Activated CD4-positive, alpha-beta T cell treated with anti-CD3 and anti-CD28 coated beads for 36 hours (primary cell): ENCODE data around the gene JPH4. TPM values are rescaled to one million over a fixed set of nuclear protein-coding genes. Genes with fewer than 3 reads are reported as not detected.
A peak's percentile ranks its signal among the peaks of the same experiment; 100 is the strongest.

Experiments
- ATAC-seq: fragments of 200-7000 bp; cut with Tn5 transposase; one replicate; pipeline ENCODE4 v1.10.0; 2021; ENCODE audit warnings: mild to moderate bottlenecking, moderate library complexity
- CTCF ChIA-PET: fragments of 350-600 bp; sonication (Branson Sonifier 250); formaldehyde crosslinking; loops from one replicate; lab custom pipeline; 2021; ENCODE audit warnings: antibody characterized with exemption; lab: Charles Lee
- POLR2A ChIA-PET: fragments of 350-600 bp; sonication (Branson Sonifier 250); formaldehyde crosslinking; loops from one replicate; lab custom pipeline; 2021; ENCODE audit warnings: antibody characterized with exemption, inconsistent platforms; lab: Charles Lee
- DNase-seq: peaks from one replicate; pipeline ENCODE4 v3.0.0-alpha.2; 2020
- H3K27ac Mint-ChIP-seq: one replicate; pipeline ENCODE4 v1.8.0; 2021; ENCODE audit warnings: mixed read lengths
- H3K27me3 Mint-ChIP-seq: one replicate; pipeline ENCODE4 v1.8.0; 2021; ENCODE audit warnings: mixed read lengths
- H3K36me3 Mint-ChIP-seq: one replicate; pipeline ENCODE4 v1.8.0; 2021; ENCODE audit warnings: low read depth, mixed read lengths
- H3K4me1 Mint-ChIP-seq: one replicate; pipeline ENCODE4 v1.8.0; 2021; ENCODE audit warnings: mixed read lengths
- H3K4me3 Mint-ChIP-seq: one replicate; pipeline ENCODE4 v1.8.0; 2021; ENCODE audit warnings: mild to moderate bottlenecking, moderate library complexity, mixed read lengths
- H3K9me3 Mint-ChIP-seq: one replicate; pipeline ENCODE4 v1.8.0; 2021; ENCODE audit warnings: low read depth, mixed read lengths
- intact Hi-C, 2 experiments: fragments of 100-400 bp; cut with DNase I in 1 of 2; cut with micrococcal nuclease in 1 of 2; formaldehyde crosslinking; loops; one replicate each; pipeline versions ENCODE4 v1.14.2 to v1.15.1; 2022 to 2024; cut with DNase I, micrococcal nuclease
- total RNA-seq, 2 experiments: library from RNA; stranded (reverse); gene quantifications; one replicate each; pipeline ENCODE4 v1.2.3, GENCODE V29; 2021

Gene JPH4
- total RNA-seq, 2 experiments from 2014 or later: not detected

DNA sequence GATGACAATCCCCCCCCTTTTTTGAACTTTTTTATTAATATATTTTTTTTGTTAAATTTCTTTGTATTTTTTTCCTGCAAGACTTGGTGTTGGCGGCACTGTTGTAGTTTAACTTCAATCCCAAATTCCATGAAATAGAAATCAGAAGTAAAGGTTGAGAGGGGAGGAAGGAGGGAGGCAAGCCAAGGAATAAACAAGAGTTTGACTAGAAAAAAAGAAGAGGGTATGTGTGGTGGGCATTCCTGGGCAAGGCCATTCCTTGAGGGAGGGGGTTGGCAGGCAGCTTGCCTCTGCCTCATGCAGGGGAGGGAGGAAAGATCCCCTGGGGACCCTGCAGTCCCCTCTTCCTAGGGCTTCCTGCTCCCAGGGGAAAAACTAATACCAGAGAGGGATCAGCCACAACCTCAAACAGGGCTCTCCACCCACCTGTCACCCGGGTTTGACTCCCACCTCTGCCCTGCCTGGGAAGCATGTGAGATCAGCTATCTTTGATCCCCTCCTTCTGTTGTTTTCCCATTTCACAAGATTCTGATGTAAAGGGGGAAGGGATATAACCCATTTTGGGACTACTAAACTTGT lies 10.5 kb downstream of the JPH4 start:
- DNase-seq (no peak), ATAC-seq (no peak)
- intact Hi-C loops: no loop called here
- Mint-ChIP-seq H3K36me3 (peaks cover 18% of the 10 kb centered on the region), H3K9me3 (no peaks in the 10 kb centered on the region), H3K27ac (peak overlapping the region; percentile 95), H3K4me3 (peak overlapping the region; percentile 92), H3K27me3 (peaks cover 10% of the 10 kb centered on the region), H3K4me1 (peaks cover 19% of the 10 kb centered on the region)
- ChIA-PET CTCF (interaction anchor here (0.7 to 4.3 kb wide), 7 partner anchors 10 to 540 kb away, joined by 3 to 43 read pairs (median 3); partner anchors contain the start of genes JPH4, PABPN1 and THTPA), POLR2A (interaction anchor here (0.7 kb wide), 1 partner anchor 513 kb away, joined by 3 read pairs; no protein-coding TSS in a partner anchor)

- H3K4me1 Mint-ChIP-seq: peaks cover 23% of the 10 kb centered on the region
- CTCF ChIA-PET: interaction anchor here (0.7 to 4.3 kb wide), 10 partner anchors 10 to 618 kb away, joined by 3 to 43 read pairs (median 3); partner anchors contain the start of genes JPH4, PABPN1, PPP1R3E and THTPA
- peaks cover 5% of the 10 kb centered on the region for H3K27me3 Mint-ChIP-seq
- POLR2A ChIA-PET: interaction anchor here (0.6 to 0.7 kb wide), 2 partner anchors 12 to 513 kb away, joined by 3 read pairs; no protein-coding TSS in a partner anchor
- H3K27ac Mint-ChIP-seq: peak within 1 kb of the TSS; percentile 95
- H3K4me3 Mint-ChIP-seq: peak within 1 kb of the TSS; percentile 92
- H3K9me3 Mint-ChIP-seq: no peaks in the 10 kb centered on the region
- DNase-seq: peak; percentile 95
- H3K36me3 Mint-ChIP-seq: peaks cover 23% of the 10 kb centered on the region
- intact Hi-C loops: loop anchor here (1.0 to 2.0 kb wide), 6 partner anchors 11 to 527 kb away; partner anchors contain the start of genes NGDN (in 1 of the 2), PABPN1 (in 1 of the 2), PCK2 (in 1 of the 2) and THTPA (in 1 of the 2)
- ATAC-seq: peak; percentile 96
Measured at GRCh38 chr14:23567186-23568020, 11.2 kb downstream of the JPH4 start, which contains the start of gene AP1G2. TSS of gene AP1G2 (minus strand) at chr14:23567791. CDS start at chr14:23567314, 477 bp downstream.

GRCh38 chr14:23566778-23567185 lies 11.8 kb downstream of the JPH4 start:
- intact Hi-C loops: loop anchor here (1.0 to 2.0 kb wide), 6 partner anchors 10 to 528 kb away; partner anchors contain the start of genes NGDN (in 1 of the 2), PABPN1 (in 1 of the 2), PCK2 (in 1 of the 2) and THTPA (in 1 of the 2)
- POLR2A ChIA-PET: interaction anchor here (0.6 kb wide), 1 partner anchor 11 kb away, joined by 3 read pairs; no protein-coding TSS in a partner anchor
- Mint-ChIP-seq H3K4me1 (peaks cover 23% of the 10 kb centered on the region), H3K27ac (peak overlapping the region; percentile 95), H3K9me3 (no peaks in the 10 kb centered on the region), H3K36me3 (peaks cover 27% of the 10 kb centered on the region), H3K27me3 (peaks cover under 1% of the 10 kb centered on the region), H3K4me3 (peak overlapping the region; percentile 92)
- DNase-seq (no peak), ATAC-seq (no peak)
- CTCF ChIA-PET: interaction anchor here (0.5 to 4.3 kb wide), 9 partner anchors 9 to 618 kb away, joined by 3 to 43 read pairs (median 3); partner anchors contain the start of genes JPH4, PABPN1, PPP1R3E and THTPA

- intact Hi-C loops: loop anchor here in 1 of 2 experiments (2.0 kb wide), 1 partner anchor 529 kb away; the partner anchor contains the start of gene PCK2
- H3K36me3 Mint-ChIP-seq: peaks cover 31% of the 10 kb centered on the region
- ChIA-PET POLR2A (interaction anchor here (0.6 kb wide), 1 partner anchor 11 kb away, joined by 3 read pairs; no protein-coding TSS in a partner anchor), CTCF (interaction anchor here (0.5 to 4.3 kb wide), 4 partner anchors 8 to 619 kb away, joined by 3 to 43 read pairs (median 4); partner anchors contain the start of gene THTPA)
- H3K4me3 Mint-ChIP-seq: peak overlapping the region; percentile 92
- H3K27me3 Mint-ChIP-seq: no peaks in the 10 kb centered on the region
- DNase-seq (no peak), ATAC-seq (no peak)
- H3K9me3 Mint-ChIP-seq: no peaks in the 10 kb centered on the region
- H3K27ac Mint-ChIP-seq: peak overlapping the region; percentile 95
- peaks cover 23% of the 10 kb centered on the region for H3K4me1 Mint-ChIP-seq
Measured at GRCh38 chr14:23566112-23566777, 12.3 kb downstream of the JPH4 start.

DNA sequence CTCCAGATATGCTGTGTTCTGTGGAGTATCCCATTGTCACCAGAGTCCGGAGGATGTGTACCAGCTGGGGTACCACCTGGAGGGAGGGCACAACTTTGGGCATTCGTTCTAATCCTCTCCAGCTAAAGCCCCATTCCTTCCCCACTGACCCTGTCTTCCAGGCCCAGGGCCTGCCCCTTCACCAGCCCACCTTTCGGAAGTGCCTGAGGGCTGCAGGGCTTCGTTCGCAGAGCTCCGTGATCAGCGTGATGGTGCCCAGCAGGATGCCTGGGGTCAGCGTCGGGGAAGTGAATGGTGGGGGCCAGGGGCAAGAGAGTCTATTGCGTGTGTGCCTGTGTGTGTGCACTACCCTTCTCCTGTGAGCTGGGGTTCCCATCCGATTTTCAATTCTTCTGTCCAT lies 13.0 kb downstream of the JPH4 start:
- no peaks in the 10 kb centered on the region for H3K9me3 Mint-ChIP-seq

DNA sequence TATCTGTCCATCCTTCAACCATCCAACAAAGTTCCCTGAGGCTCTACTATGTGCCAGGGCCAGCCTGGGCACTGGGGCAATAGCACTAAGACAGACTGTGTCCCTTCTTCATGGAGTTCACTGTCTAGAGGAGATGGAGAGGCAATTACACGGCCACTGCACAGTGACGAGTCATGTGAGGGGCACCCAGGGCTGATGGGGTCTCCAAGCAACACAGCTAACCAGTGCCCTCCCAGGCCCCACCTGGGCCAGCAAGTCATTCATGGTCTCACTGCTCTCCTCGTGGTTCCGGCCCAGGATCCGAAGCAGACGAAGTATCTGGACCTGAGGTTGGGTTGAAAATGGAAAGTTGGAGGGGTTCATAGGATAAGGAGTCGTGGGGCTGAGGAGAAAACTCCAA lies 13.7 kb downstream of the JPH4 start:
- DNase-seq: no peak
- H3K36me3 Mint-ChIP-seq: peaks cover 40% of the 10 kb centered on the region
- no peaks in the 10 kb centered on the region for H3K9me3 Mint-ChIP-seq
- H3K4me3 Mint-ChIP-seq: no peak overlapping the region
- POLR2A ChIA-PET: no interaction called here
- intact Hi-C loops: no loop called here
- H3K4me1 Mint-ChIP-seq: peaks cover 28% of the 10 kb centered on the region
- no peak overlapping the region for H3K27ac Mint-ChIP-seq
- ATAC-seq: no peak
- CTCF ChIA-PET: interaction anchor here (0.8 to 2.3 kb wide), 5 partner anchors 35 to 87 kb away, joined by 3 to 17 read pairs (median 3); no protein-coding TSS in a partner anchor
- no peaks in the 10 kb centered on the region for H3K27me3 Mint-ChIP-seq

More for the DNA sequence above, 13.0 kb downstream of the JPH4 start:
- H3K27ac Mint-ChIP-seq: no peak overlapping the region
- H3K4me1 Mint-ChIP-seq: peaks cover 23% of the 10 kb centered on the region
- intact Hi-C loops: loop anchor here in 1 of 2 experiments (2.0 kb wide), 1 partner anchor 529 kb away; the partner anchor contains the start of gene PCK2
- ATAC-seq (no peak), DNase-seq (no peak)
- peaks cover 36% of the 10 kb centered on the region for H3K36me3 Mint-ChIP-seq
- no peak overlapping the region for H3K4me3 Mint-ChIP-seq
- H3K27me3 Mint-ChIP-seq: no peaks in the 10 kb centered on the region
- ChIA-PET CTCF (interaction anchor here (4.3 kb wide), 1 partner anchor 8 kb away, joined by 43 read pairs; the partner anchor contains the start of gene THTPA), POLR2A (no interaction called here)

- CTCF ChIA-PET: interaction anchor here (0.7 to 2.3 kb wide), 8 partner anchors 25 to 114 kb away, joined by 3 to 17 read pairs (median 4); no protein-coding TSS in a partner anchor
- POLR2A ChIA-PET: no interaction called here
- peaks cover 31% of the 10 kb centered on the region for H3K4me1 Mint-ChIP-seq
- intact Hi-C loops: no loop called here
- H3K36me3 Mint-ChIP-seq: peaks cover 43% of the 10 kb centered on the region
- H3K27me3 Mint-ChIP-seq: no peaks in the 10 kb centered on the region
- DNase-seq (no peak), ATAC-seq (no peak)
- H3K27ac Mint-ChIP-seq: no peak overlapping the region
- H3K9me3 Mint-ChIP-seq: no peaks in the 10 kb centered on the region
- no peak overlapping the region for H3K4me3 Mint-ChIP-seq
Measured at GRCh38 chr14:23564181-23564812, 14.3 kb downstream of the JPH4 start.

GRCh38 chr14:23563473-23564180 lies 15.0 kb downstream of the JPH4 start:
- H3K4me1 Mint-ChIP-seq: peaks cover 32% of the 10 kb centered on the region
- ChIA-PET CTCF (interaction anchor here (0.6 to 2.3 kb wide), 13 partner anchors 10 to 237 kb away, joined by 3 to 17 read pairs (median 4); no protein-coding TSS in a partner anchor), POLR2A (no interaction called here)
- H3K27ac Mint-ChIP-seq: no peak overlapping the region
- no peak overlapping the region for H3K4me3 Mint-ChIP-seq
- DNase-seq (no peak), ATAC-seq (no peak)
- H3K27me3 Mint-ChIP-seq: no peaks in the 10 kb centered on the region
- peaks cover 47% of the 10 kb centered on the region for H3K36me3 Mint-ChIP-seq
- intact Hi-C loops: no loop called here
- no peaks in the 10 kb centered on the region for H3K9me3 Mint-ChIP-seq

DNA sequence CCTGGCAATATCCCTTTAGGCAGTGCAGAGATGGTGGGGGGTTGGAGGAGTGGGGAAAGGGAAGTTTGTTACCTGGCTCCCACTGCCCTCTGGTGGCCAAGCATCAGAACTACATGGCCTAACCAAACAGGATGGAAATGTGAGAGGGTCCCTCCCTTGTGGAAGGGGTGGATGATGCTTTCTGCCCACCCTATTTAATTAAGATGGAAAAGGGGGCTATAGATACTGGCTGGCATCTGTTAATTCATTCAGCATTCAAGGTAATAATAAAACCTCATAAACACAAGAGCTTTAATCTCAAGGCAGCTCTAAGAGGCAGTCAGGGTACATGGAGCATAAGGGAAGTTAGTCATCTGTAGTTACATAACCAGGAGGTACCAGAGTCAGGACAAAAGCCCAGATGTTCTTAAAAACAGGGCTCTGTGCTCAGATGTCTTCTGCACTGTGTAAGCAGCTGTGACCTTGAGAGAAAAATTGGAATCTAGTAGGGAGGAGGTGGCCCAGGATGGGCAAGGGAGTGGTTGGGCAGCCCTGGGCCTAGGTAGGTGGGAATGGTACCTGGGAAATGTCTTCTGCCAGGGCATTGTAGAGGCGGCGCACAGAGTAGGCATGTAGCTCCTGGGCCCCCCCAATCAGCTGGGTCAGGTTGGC lies 15.6 kb downstream of the JPH4 start:
- Mint-ChIP-seq H3K9me3 (no peaks in the 10 kb centered on the region), H3K4me1 (peaks cover 31% of the 10 kb centered on the region), H3K27me3 (no peaks in the 10 kb centered on the region), H3K27ac (peak overlapping the region; percentile 33), H3K4me3 (no peak overlapping the region), H3K36me3 (peaks cover 51% of the 10 kb centered on the region)
- ChIA-PET CTCF (interaction anchor here (0.6 to 2.3 kb wide), 10 partner anchors 9 to 236 kb away, joined by 3 to 17 read pairs (median 4); no protein-coding TSS in a partner anchor), POLR2A (no interaction called here)
- DNase-seq: peak; percentile 74
- intact Hi-C loops: loop anchor here (1.0 kb wide), 3 partner anchors 80 to 235 kb away; no protein-coding TSS in a partner anchor
- peak; percentile 13 for ATAC-seq
